ENCODE data around the gene AQP5. TPM values are rescaled to one million over a fixed set of nuclear protein-coding genes. Genes with fewer than 3 reads are reported as not detected.

AQP5 gene
- total and polyA plus RNA-seq, 2 of the 8 experiments (the other 6 are each of a cell fraction or from before 2014, with no cell fraction given): 2.5 to 3.2 TPM

DNA sequence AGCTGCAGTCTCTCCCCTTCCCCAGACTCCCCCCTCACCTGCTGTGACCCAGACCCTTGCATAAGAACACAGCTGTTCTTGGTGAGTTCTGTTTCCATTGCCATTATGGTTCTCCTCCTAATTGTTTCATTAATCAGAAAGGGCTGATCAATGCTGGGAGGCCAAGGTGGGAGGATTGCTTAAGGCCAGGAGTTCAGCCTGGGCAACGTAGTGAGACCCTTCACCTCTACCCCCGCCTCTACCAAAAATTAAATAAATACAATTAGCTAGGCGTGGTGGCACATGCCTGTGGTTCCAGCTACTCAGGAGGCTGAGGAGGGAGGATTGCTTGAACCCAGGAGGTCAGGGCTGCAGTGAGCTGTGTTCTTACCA, 40.8 kb upstream of the AQP5 start:
- Histone ChIP-seq H4K91ac (replicated peaks; ENCODE audit: insufficient read length, low read length) (no peak overlapping the region), H4K5ac (ENCODE audit: insufficient read length, low read depth, low read length) (no peak overlapping the region), H3K9ac (replicated peaks in 1 of 4; ENCODE audit: extremely low read depth in 1 of 4, low read depth in 3 of 4, low read length in 3 of 4) (no peak overlapping the region), H3K4me3 (ENCODE audit: extremely low read depth in 1 of 4, insufficient read depth in 2 of 4, low read depth in 3 of 4, low read length in 4 of 4) (no peak overlapping the region), H3K23ac (ENCODE audit: insufficient read length) (no peak overlapping the region), H2BK12ac (ENCODE audit: low read depth, low read length) (no peak overlapping the region), H3K23me2 (ENCODE audit: low read depth, low read length) (0 out of 2 replicates have a peak, but pooled peaks cover 2% of the 10 kb centered on the region), H3K36me3 (ENCODE audit: control insufficient read depth in 2 of 4, insufficient read depth in 4 of 4, low read length in 3 of 4) (no peaks in the 10 kb centered on the region), H3K79me1 (ENCODE audit: low read depth, low read length) (0 out of 2 replicates have a peak, but pooled peaks cover 2% of the 10 kb centered on the region), H4K20me1 (replicated peaks in 1 of 2; ENCODE audit: control insufficient read depth in 1 of 2, insufficient read depth in 2 of 2, low read length in 2 of 2) (peaks cover 0 to 2% of the 10 kb centered on the region in 2 experiments), H2AFZ (ENCODE audit: low read length) (no peak overlapping the region), H3K56ac (replicated peaks; ENCODE audit: insufficient read length, low read depth, low read length) (no peak overlapping the region), H2BK120ac (replicated peaks; ENCODE audit: low read depth, low read length) (no peak overlapping the region), H3K27ac (ENCODE audit: low read depth, low read length) (no peak overlapping the region), H3K27me3 (replicated peaks in 1 of 4; ENCODE audit: control insufficient read depth in 3 of 4, extremely low read depth in 1 of 4, insufficient read depth in 3 of 4, low read length in 3 of 4) (no peaks in the 10 kb centered on the region), H3K4ac (replicated peaks; ENCODE audit: insufficient read length, low read depth, low read length) (no peak overlapping the region), H2AK5ac (ENCODE audit: low read depth, low read length) (no peak overlapping the region), H2BK15ac (ENCODE audit: low read length) (no peak overlapping the region), H3K18ac (ENCODE audit: extremely low read depth, low read length) (no peak overlapping the region), H4K8ac (ENCODE audit: extremely low read depth, insufficient read depth, low read length) (no peak overlapping the region), H3K79me2 (ENCODE audit: control insufficient read depth in 1 of 2, insufficient read depth in 2 of 2, low read length in 2 of 2) (no peaks in the 10 kb centered on the region), H2BK5ac (ENCODE audit: low read depth, low read length) (no peak overlapping the region), H3K4me1 (replicated peaks in 1 of 4; ENCODE audit: control insufficient read depth in 3 of 4, insufficient read depth in 4 of 4, low read length in 3 of 4) (no peaks in the 10 kb centered on the region; a peak in 1 of 7 replicates), H3K14ac (ENCODE audit: insufficient read length) (no peak overlapping the region), H3K4me2 (ENCODE audit: insufficient read depth in 1 of 2, low read depth in 2 of 2, low read length in 2 of 2) (no peak overlapping the region), H2BK20ac (ENCODE audit: low read length) (no peak overlapping the region), H3K9me3 (ENCODE audit: insufficient read depth in 2 of 2, low read depth in 1 of 2, low read length in 1 of 2) (no peaks in the 10 kb centered on the region)
- TF ChIP-seq KDM1A (IDR thresholded peaks at IDR 0.05; ENCODE audit: borderline replicate concordance, low read length): no peak
- no peak for TF ChIP-seq ZNF274 (IDR thresholded peaks at IDR 0.05; ENCODE audit: borderline replicate concordance, extremely low read depth, low read length)
- TF ChIP-seq, protein P1, sequence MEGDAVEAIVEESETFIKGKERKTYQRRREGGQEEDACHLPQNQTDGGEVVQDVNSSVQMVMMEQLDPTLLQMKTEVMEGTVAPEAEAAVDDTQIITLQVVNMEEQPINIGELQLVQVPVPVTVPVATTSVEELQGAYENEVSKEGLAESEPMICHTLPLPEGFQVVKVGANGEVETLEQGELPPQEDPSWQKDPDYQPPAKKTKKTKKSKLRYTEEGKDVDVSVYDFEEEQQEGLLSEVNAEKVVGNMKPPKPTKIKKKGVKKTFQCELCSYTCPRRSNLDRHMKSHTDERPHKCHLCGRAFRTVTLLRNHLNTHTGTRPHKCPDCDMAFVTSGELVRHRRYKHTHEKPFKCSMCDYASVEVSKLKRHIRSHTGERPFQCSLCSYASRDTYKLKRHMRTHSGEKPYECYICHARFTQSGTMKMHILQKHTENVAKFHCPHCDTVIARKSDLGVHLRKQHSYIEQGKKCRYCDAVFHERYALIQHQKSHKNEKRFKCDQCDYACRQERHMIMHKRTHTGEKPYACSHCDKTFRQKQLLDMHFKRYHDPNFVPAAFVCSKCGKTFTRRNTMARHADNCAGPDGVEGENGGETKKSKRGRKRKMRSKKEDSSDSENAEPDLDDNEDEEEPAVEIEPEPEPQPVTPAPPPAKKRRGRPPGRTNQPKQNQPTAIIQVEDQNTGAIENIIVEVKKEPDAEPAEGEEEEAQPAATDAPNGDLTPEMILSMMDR (IDR thresholded peaks at IDR 0.05; ENCODE audit: control extremely low read depth in 1 of 3, insufficient read depth in 1 of 3, low read depth in 1 of 3, low read length in 3 of 3): no peak
- no peak for TF ChIP-seq MAFK (IDR thresholded peaks at IDR 0.05; ENCODE audit: low read depth, low read length)
- TF ChIP-seq SUZ12 (IDR thresholded peaks at IDR 0.05; ENCODE audit: low read length): no peak
- no peak for TF ChIP-seq SIN3A (conservative IDR thresholded peaks at IDR 0.05 in 1 of 2, IDR thresholded peaks at IDR 0.05 in 1 of 2; ENCODE audit: low read depth in 1 of 2, low read length in 2 of 2)
- TF ChIP-seq TCF12 (IDR thresholded peaks at IDR 0.05; ENCODE audit: low read depth, low read length): no peak
- TF ChIP-seq RAD21 (IDR thresholded peaks at IDR 0.05 in 1 of 2, conservative IDR thresholded peaks at IDR 0.05 in 1 of 2; ENCODE audit: low read depth in 2 of 2, low read length in 2 of 2): no peak
- no peak for TF ChIP-seq ASH2L (IDR thresholded peaks at IDR 0.05; ENCODE audit: low read length)
- TF ChIP-seq CBX8 (IDR thresholded peaks at IDR 0.05; ENCODE audit: borderline replicate concordance, low read depth, low read length): no peak
- TF ChIP-seq CEBPB (IDR thresholded peaks at IDR 0.05; ENCODE audit: low read depth, low read length): no peak
- CTCF ChIA-PET (ENCODE audit: partially characterized antibody): interaction anchor here (0.5 to 1.2 kb wide), 3 partner anchors 18 to 46 kb away, joined by 3 read pairs; no protein-coding TSS in a partner anchor
- POLR2A ChIA-PET (ENCODE audit: partially characterized antibody): interaction anchor here (2.0 kb wide), 1 partner anchor 25 kb away, joined by 4 read pairs; no protein-coding TSS in a partner anchor
- 80% methylated on average over 3 of the region's 3 CpGs; no CpG with 5 or more reads in 1 of the 2 experiments for WGBS, 2 experiments (ENCODE audit: extremely low coverage in 1 of 2, insufficient coverage in 1 of 2, insufficient read length in 1 of 2, insufficient replicate concordance in 2 of 2, low coverage in 1 of 2, low lambda C conversion rate in 2 of 2, missing lambda C conversion rate in 1 of 2)
- DNase-seq (ENCODE audit: low read depth in 1 of 2, low spot score in 2 of 2) (no peak), FAIRE-seq (no peak)

All from H1 (cell line).